ENCODE measurements around the gene MROH2A. TPM values are rescaled to one million over a fixed set of nuclear protein-coding genes. Genes with fewer than 3 reads are reported as not detected.

The MROH2A gene
- total RNA-seq, 1 donor from 2014 or later: not detected

DNA sequence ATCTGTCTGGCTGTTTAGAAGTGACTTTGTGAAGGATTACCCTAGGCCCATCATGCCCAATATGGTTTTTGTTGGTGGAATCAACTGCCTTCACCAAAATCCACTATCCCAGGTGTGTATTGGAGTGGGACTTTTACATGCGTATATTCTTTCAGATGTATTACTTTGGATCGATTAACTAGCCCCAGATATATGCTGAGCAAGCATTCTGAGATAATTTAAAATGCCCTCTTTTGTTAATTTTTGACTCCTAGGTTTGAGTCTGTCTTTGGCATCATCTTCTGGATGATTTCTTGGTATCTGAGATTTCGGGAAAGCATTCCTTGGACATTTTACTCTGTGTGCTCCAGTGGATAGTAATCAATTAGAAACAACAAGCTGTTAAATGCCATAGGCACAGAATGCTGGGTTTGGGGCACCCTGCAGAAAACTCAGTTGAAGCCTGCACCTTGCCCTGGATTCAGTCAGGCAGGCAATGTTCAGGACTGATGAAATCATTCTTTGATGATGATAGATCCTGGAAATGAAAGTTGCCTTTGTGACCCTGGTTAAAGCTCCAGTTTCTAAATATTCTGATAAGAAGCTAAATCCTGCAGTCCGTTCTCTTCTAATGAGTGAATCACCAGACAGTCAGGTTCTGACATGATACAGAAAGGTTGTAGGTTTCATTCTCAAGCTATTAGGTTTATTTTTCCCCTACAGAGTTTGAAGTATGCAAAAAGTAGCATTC, 16.9 kb upstream of the MROH2A start:
- intact Hi-C loops (cut with micrococcal nuclease): no loop called here
- no peak overlapping the region for H3K27ac ChIP-seq (replicated peaks)
- no peak overlapping the region for H3K4me3 ChIP-seq
- TF ChIP-seq, protein P1, sequence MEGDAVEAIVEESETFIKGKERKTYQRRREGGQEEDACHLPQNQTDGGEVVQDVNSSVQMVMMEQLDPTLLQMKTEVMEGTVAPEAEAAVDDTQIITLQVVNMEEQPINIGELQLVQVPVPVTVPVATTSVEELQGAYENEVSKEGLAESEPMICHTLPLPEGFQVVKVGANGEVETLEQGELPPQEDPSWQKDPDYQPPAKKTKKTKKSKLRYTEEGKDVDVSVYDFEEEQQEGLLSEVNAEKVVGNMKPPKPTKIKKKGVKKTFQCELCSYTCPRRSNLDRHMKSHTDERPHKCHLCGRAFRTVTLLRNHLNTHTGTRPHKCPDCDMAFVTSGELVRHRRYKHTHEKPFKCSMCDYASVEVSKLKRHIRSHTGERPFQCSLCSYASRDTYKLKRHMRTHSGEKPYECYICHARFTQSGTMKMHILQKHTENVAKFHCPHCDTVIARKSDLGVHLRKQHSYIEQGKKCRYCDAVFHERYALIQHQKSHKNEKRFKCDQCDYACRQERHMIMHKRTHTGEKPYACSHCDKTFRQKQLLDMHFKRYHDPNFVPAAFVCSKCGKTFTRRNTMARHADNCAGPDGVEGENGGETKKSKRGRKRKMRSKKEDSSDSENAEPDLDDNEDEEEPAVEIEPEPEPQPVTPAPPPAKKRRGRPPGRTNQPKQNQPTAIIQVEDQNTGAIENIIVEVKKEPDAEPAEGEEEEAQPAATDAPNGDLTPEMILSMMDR (IDR thresholded peaks at IDR 0.05; ENCODE audit: borderline replicate concordance): no peak
- no peaks in the 10 kb centered on the region for H3K4me1 ChIP-seq
- no peaks in the 10 kb centered on the region for H3K36me3 ChIP-seq
- DNase-seq: no peak
- H3K27me3 ChIP-seq (ENCODE audit: low read depth): peaks cover 46% of the 10 kb centered on the region
- H3K9me3 ChIP-seq (replicated peaks): no peaks in the 10 kb centered on the region

DNA sequence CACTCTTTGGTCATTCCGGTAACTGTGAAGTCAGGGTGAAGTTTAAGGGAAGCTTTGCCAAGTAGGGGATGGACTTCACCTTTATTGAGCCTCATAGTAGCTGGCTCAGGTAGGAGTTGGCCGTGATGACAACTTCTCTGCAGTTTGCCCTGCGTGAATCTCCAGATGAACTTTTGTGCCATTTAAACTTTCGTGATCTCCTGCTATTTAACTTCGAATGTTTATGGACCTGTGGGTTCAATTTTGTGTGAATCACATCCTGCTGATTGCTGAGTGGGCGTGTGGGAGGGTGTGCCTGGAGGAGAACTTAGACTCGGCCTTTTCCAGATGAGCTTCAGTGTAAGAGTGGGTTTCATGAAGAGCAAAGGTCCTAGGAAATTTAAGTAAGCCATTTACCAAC, 13.9 kb upstream of the MROH2A start:
- Histone ChIP-seq H3K9me3 (replicated peaks) (no peaks in the 10 kb centered on the region), H3K36me3 (no peaks in the 10 kb centered on the region), H3K27me3 (ENCODE audit: low read depth) (peaks cover 73% of the 10 kb centered on the region), H3K27ac (replicated peaks) (no peak overlapping the region), H3K4me3 (no peak overlapping the region), H3K4me1 (no peaks in the 10 kb centered on the region)
- DNase-seq: no peak
- TF ChIP-seq, protein P1 (IDR thresholded peaks at IDR 0.05; ENCODE audit: borderline replicate concordance): no peak
- intact Hi-C loops (cut with micrococcal nuclease): no loop called here

DNA sequence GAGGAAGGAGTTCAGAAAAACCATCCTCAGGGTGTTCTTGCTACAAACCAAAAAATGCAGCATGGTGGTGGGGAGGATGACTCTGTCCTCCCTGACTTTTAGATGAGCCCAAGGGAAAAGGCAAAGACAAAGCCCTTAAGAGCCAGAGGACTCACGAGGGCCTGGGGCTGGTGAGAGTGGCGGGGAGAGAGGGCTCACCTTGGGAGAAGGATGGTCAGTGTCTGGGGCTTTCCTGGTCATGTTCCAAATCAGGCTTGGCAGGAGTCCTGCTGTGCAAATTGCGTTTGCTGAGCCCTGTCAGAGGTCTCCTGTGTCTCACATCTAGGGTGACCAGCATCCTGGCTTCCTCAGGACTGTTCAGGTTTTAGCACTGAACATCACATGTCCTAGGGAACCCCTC, 13.4 kb upstream of the MROH2A start:
- H3K27ac ChIP-seq (replicated peaks): no peak overlapping the region
- H3K4me1 ChIP-seq: no peaks in the 10 kb centered on the region
- DNase-seq: no peak
- peaks cover 73% of the 10 kb centered on the region for H3K27me3 ChIP-seq (ENCODE audit: low read depth)
- no peaks in the 10 kb centered on the region for H3K9me3 ChIP-seq (replicated peaks)
- H3K4me3 ChIP-seq: no peak overlapping the region
- no peaks in the 10 kb centered on the region for H3K36me3 ChIP-seq
- intact Hi-C loops (cut with micrococcal nuclease): no loop called here
- TF ChIP-seq, protein P1 (IDR thresholded peaks at IDR 0.05; ENCODE audit: borderline replicate concordance): no peak

DNA sequence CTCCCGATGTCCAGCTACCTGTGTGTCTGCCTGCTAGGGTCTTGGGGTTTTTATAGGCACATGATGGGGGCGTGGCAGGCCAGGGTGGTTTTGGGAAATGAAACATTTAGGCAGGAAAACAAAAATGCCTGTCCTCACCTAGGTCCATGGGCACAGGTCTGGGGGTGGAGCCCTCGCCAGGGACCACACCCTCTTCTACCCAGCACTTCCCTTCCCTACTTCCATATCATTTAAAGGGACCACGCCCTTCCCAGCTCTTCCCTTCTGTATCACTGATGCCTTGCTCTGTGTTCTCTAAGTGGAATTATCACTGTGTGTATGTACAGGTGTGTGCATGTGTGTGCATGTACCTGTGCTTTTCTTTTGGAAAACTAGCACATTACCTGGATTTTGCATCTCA, 11.7 kb upstream of the MROH2A start:
- DNase-seq: no peak
- TF ChIP-seq, protein P1 (IDR thresholded peaks at IDR 0.05; ENCODE audit: borderline replicate concordance): no peak
- H3K27ac ChIP-seq (replicated peaks): no peak overlapping the region
- no peaks in the 10 kb centered on the region for H3K4me1 ChIP-seq
- intact Hi-C loops (cut with micrococcal nuclease): no loop called here
- H3K9me3 ChIP-seq (replicated peaks): no peaks in the 10 kb centered on the region
- H3K27me3 ChIP-seq (ENCODE audit: low read depth): peaks cover 71% of the 10 kb centered on the region
- H3K36me3 ChIP-seq: no peaks in the 10 kb centered on the region
- H3K4me3 ChIP-seq: no peak overlapping the region

DNA sequence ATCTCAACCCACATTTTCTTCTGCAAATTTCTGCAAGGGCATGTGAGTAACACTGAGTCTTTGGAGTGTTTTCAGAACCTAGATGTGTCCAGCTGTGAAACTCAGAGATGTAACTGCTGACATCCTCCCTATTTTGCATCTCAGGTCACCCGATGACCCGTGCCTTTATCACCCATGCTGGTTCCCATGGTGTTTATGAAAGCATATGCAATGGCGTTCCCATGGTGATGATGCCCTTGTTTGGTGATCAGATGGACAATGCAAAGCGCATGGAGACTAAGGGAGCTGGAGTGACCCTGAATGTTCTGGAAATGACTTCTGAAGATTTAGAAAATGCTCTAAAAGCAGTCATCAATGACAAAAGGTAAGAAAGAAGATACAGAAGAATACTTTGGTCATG, 10.1 kb upstream of the MROH2A start:
- no peak overlapping the region for H3K27ac ChIP-seq (replicated peaks)
- no peaks in the 10 kb centered on the region for H3K4me1 ChIP-seq
- no peaks in the 10 kb centered on the region for H3K9me3 ChIP-seq (replicated peaks)
- intact Hi-C loops (cut with micrococcal nuclease): no loop called here
- H3K36me3 ChIP-seq: no peaks in the 10 kb centered on the region
- H3K4me3 ChIP-seq: no peak overlapping the region
- H3K27me3 ChIP-seq (ENCODE audit: low read depth): peaks cover 65% of the 10 kb centered on the region
- DNase-seq: no peak
- TF ChIP-seq, protein P1 (IDR thresholded peaks at IDR 0.05; ENCODE audit: borderline replicate concordance): no peak

All from left ventricle myocardium inferior (tissue), 1 donor.